Spleen (tissue), 7 donors: ENCODE data around the gene RPS6KC1.

ENCODE experiments used
- POLR2A ChIP-seq, 3 donors: fragments of 450-650 bp; IDR thresholded peaks; one replicate each; pipeline ENCODE4 v1.5.1; 2017; ENCODE audit warnings: antibody characterized with exemption in 3 of 3, mild to moderate bottlenecking in 1 of 3
- POLR2AphosphoS5 ChIP-seq, 3 donors: sonication (generic); formaldehyde crosslinking; IDR thresholded peaks; one replicate each; pipeline ENCODE4 v1.5.1; 2017; ENCODE audit warnings: antibody characterized with exemption in 3 of 3
- TF ChIP-seq, protein P1 (sequence below), 11 experiments: fragments of 200-600 bp in 7 of 11; fragments of 450-650 bp in 4 of 11; sonication (generic) in 4 of 11; IDR thresholded peaks in 8 of 11; conservative IDR thresholded peaks in 3 of 11; 1 replicate in 7 of 11; 2 replicates in 4 of 11; pipeline versions ENCODE4 v1.4.0 to v1.8.0; 2016 to 2021; ENCODE audit warnings: antibody characterized with exemption in 11 of 11, inconsistent platforms in 4 of 11, mild to moderate bottlenecking in 1 of 11
- donor health status: DM: no; HTN: no; CAD: no; lungs with moderate emphysema.
- donor health status: DM: no; HTN: no; CAD: no.
- donor health status: DM: no; HTN: no; CAD: no.

DNA sequence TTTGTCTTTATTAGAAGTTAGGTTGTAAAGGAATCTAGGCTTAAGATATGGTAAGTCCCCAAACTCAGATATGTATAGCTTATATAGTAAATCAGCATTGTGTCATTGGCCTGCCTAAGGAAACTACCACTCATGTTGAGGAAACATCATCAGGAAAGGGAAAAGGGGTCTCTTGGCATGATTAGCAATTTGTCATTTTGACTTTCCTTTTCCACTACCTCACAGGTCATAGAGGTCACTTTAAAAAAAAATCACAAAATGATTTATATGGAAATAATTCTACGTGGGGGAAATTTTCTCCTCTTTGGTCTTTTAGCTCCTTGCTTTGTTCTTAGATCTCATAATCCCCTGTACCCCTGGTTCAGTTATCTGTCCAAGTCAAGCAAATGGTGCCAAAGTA lies 213.5 kb downstream of the RPS6KC1 start:
- TF ChIP-seq POLR2AphosphoS5 (IDR thresholded peaks at IDR 0.05): no peak
- TF ChIP-seq, protein P1, sequence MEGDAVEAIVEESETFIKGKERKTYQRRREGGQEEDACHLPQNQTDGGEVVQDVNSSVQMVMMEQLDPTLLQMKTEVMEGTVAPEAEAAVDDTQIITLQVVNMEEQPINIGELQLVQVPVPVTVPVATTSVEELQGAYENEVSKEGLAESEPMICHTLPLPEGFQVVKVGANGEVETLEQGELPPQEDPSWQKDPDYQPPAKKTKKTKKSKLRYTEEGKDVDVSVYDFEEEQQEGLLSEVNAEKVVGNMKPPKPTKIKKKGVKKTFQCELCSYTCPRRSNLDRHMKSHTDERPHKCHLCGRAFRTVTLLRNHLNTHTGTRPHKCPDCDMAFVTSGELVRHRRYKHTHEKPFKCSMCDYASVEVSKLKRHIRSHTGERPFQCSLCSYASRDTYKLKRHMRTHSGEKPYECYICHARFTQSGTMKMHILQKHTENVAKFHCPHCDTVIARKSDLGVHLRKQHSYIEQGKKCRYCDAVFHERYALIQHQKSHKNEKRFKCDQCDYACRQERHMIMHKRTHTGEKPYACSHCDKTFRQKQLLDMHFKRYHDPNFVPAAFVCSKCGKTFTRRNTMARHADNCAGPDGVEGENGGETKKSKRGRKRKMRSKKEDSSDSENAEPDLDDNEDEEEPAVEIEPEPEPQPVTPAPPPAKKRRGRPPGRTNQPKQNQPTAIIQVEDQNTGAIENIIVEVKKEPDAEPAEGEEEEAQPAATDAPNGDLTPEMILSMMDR (IDR thresholded peaks at IDR 0.05 in 8 of 11, conservative IDR thresholded peaks at IDR 0.05 in 3 of 11): no peak
- TF ChIP-seq POLR2A (IDR thresholded peaks at IDR 0.05): no peak
